ENCODE measurements around the gene HLA-DPA1. TPM values are rescaled to one million over a fixed set of nuclear protein-coding genes. Genes with fewer than 3 reads are reported as not detected.

Gene HLA-DPA1
- total RNA-seq, 1 experiment from 2014 or later = 46.4 TPM

GRCh38 chr6:33117811-33118277, 44.4 kb upstream of the HLA-DPA1 start:
- no peaks in the 10 kb centered on the region for H3K4me1 Mint-ChIP-seq (ENCODE audit: low read depth, unreplicated experiment)
- intact Hi-C loops (cut with micrococcal nuclease; ENCODE audit: unreplicated experiment) = loop anchor here (2.0 to 5.0 kb wide), 3 partner anchors 31 to 131 kb away; no protein-coding TSS in a partner anchor
- no peak for TF ChIP-seq CTCF (IDR thresholded peaks at IDR 0.05; ENCODE audit: unreplicated experiment)
- peaks cover 92% of the 10 kb centered on the region for H3K27me3 Mint-ChIP-seq (ENCODE audit: unreplicated experiment)
- DNase-seq = no peak
- no peak overlapping the region for H3K4me3 Mint-ChIP-seq (ENCODE audit: low read depth, unreplicated experiment)
- H3K9me3 Mint-ChIP-seq (ENCODE audit: low read depth, unreplicated experiment) = no peaks in the 10 kb centered on the region
- CTCF ChIA-PET = interaction anchor here (1.2 kb wide), 1 partner anchor 8 kb away, joined by 5 read pairs; no protein-coding TSS in a partner anchor
- no peaks in the 10 kb centered on the region for H3K36me3 Mint-ChIP-seq (ENCODE audit: insufficient read depth, unreplicated experiment)
- no TSS peak for BruUV-seq (replicated peaks)
- no peak overlapping the region for H3K27ac Mint-ChIP-seq (ENCODE audit: unreplicated experiment)

- BruUV-seq (replicated peaks) = no TSS peak
- intact Hi-C loops (cut with micrococcal nuclease; ENCODE audit: unreplicated experiment) = loop anchor here (5.0 kb wide), 1 partner anchor 45 kb away; no protein-coding TSS in a partner anchor
- no peaks in the 10 kb centered on the region for H3K36me3 Mint-ChIP-seq (ENCODE audit: insufficient read depth, unreplicated experiment)
- peak; percentile 13 for DNase-seq
- H3K27me3 Mint-ChIP-seq (ENCODE audit: unreplicated experiment) = peaks cover 92% of the 10 kb centered on the region
- peak overlapping the region; percentile 4 for H3K4me3 Mint-ChIP-seq (ENCODE audit: low read depth, unreplicated experiment)
- TF ChIP-seq CTCF (IDR thresholded peaks at IDR 0.05; ENCODE audit: unreplicated experiment) = no peak
- H3K27ac Mint-ChIP-seq (ENCODE audit: unreplicated experiment) = no peak overlapping the region
- CTCF ChIA-PET = interaction anchor here (1.2 kb wide), 1 partner anchor 9 kb away, joined by 5 read pairs; no protein-coding TSS in a partner anchor
- H3K4me1 Mint-ChIP-seq (ENCODE audit: low read depth, unreplicated experiment) = no peaks in the 10 kb centered on the region
- H3K9me3 Mint-ChIP-seq (ENCODE audit: low read depth, unreplicated experiment) = no peaks in the 10 kb centered on the region
Measured at GRCh38 chr6:33116841-33117711, 43.6 kb upstream of the HLA-DPA1 start.

- no TSS peak for BruUV-seq (replicated peaks)
- H3K27me3 Mint-ChIP-seq (ENCODE audit: unreplicated experiment) = peaks cover 92% of the 10 kb centered on the region
- H3K4me1 Mint-ChIP-seq (ENCODE audit: low read depth, unreplicated experiment) = no peaks in the 10 kb centered on the region
- CTCF ChIA-PET = interaction anchor here (0.7 to 1.2 kb wide), 2 partner anchors 10 to 885 kb away, joined by 3 to 5 read pairs; no protein-coding TSS in a partner anchor
- no peak overlapping the region for H3K27ac Mint-ChIP-seq (ENCODE audit: unreplicated experiment)
- H3K9me3 Mint-ChIP-seq (ENCODE audit: low read depth, unreplicated experiment) = no peaks in the 10 kb centered on the region
- DNase-seq = no peak
- no peak for TF ChIP-seq CTCF (IDR thresholded peaks at IDR 0.05; ENCODE audit: unreplicated experiment)
- no peaks in the 10 kb centered on the region for H3K36me3 Mint-ChIP-seq (ENCODE audit: insufficient read depth, unreplicated experiment)
- H3K4me3 Mint-ChIP-seq (ENCODE audit: low read depth, unreplicated experiment) = no peak overlapping the region
- intact Hi-C loops (cut with micrococcal nuclease; ENCODE audit: unreplicated experiment) = loop anchor here (5.0 kb wide), 1 partner anchor 46 kb away; no protein-coding TSS in a partner anchor
Measured at GRCh38 chr6:33116417-33116816, 43.0 kb upstream of the HLA-DPA1 start.

- intact Hi-C loops (cut with micrococcal nuclease; ENCODE audit: unreplicated experiment) = no loop called here
- Mint-ChIP-seq H3K27ac (ENCODE audit: unreplicated experiment) (no peak overlapping the region), H3K4me1 (ENCODE audit: low read depth, unreplicated experiment) (no peaks in the 10 kb centered on the region), H3K9me3 (ENCODE audit: low read depth, unreplicated experiment) (no peaks in the 10 kb centered on the region), H3K4me3 (ENCODE audit: low read depth, unreplicated experiment) (no peak overlapping the region), H3K36me3 (ENCODE audit: insufficient read depth, unreplicated experiment) (no peaks in the 10 kb centered on the region), H3K27me3 (ENCODE audit: unreplicated experiment) (peaks cover 91% of the 10 kb centered on the region)
- no peak for DNase-seq
- no TSS peak for BruUV-seq (replicated peaks)
- no peak for TF ChIP-seq CTCF (IDR thresholded peaks at IDR 0.05; ENCODE audit: unreplicated experiment)
- CTCF ChIA-PET = interaction anchor here (1.0 kb wide), 1 partner anchor 134 kb away, joined by 3 read pairs; no protein-coding TSS in a partner anchor
Measured at GRCh38 chr6:33114406-33114805, 41.0 kb upstream of the HLA-DPA1 start.

Data from Calu3 (cell line).